Epithelial cell of esophagus (primary cell): ENCODE measurements around the gene ZNF407.
A peak's percentile ranks its signal among the peaks of the same experiment; 100 is the strongest.

Experiments used
- DNase-seq: peaks from one replicate; pipeline ENCODE4 v3.0.0; 2010; ENCODE audit warnings: low read depth
- H3K4me3 ChIP-seq: 2 replicates; pipeline ENCODE4 v1.5.1; 2011; ENCODE audit warnings: mild to moderate bottlenecking, low read length, control low read depth
- TF ChIP-seq, protein P1 (sequence below): IDR thresholded peaks from 2 replicates; pipeline ENCODE4 v1.5.1; 2011; ENCODE audit warnings: low read depth, mild to moderate bottlenecking, low read length, control low read depth, inconsistent platforms; ENCODE audit not compliant: insufficient read depth; ENCODE audit errors: missing control alignments

Gene ZNF407

DNA sequence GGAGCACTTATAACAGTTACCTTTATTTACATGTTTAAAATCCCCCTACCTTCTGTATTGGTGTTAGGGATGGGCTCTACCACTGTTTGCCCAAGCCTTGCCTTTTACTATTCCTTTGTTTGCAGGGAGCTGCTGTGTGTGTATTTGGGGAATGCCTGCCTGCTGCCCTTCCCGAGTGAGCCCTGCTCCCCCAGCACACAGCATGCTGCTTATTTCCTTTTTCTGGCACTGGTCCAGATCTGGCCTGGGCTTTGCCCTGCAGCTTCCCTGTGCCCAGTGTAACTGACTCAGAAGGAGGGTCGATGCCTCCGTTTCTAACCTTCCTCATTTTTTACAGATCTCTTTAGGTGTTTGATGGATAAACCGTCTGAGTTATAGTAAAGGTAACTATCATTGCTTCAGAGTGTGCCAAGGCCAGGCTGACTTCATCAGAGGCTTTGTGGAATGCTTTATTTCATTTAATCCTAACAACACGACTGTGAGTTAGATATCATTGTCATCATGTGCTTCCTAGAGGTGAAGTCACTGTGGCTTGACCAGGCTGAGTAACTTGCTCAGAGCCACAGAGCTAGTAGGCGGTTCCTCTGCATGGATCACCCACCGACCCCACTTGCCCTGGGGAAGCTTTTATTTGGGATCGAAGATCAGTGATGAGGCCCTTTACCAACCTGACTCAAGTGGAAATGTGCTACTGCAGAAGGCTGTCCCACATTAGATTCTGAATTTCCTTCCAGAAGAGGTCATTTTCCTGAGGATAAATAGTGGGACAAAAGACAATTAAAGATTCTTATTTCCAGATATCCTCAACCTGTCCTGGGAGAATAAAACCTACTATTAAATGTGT lies 238.8 kb downstream of the ZNF407 start:
- peak; percentile 48 for DNase-seq
- no peak overlapping the region for H3K4me3 ChIP-seq
- TF ChIP-seq, protein P1, sequence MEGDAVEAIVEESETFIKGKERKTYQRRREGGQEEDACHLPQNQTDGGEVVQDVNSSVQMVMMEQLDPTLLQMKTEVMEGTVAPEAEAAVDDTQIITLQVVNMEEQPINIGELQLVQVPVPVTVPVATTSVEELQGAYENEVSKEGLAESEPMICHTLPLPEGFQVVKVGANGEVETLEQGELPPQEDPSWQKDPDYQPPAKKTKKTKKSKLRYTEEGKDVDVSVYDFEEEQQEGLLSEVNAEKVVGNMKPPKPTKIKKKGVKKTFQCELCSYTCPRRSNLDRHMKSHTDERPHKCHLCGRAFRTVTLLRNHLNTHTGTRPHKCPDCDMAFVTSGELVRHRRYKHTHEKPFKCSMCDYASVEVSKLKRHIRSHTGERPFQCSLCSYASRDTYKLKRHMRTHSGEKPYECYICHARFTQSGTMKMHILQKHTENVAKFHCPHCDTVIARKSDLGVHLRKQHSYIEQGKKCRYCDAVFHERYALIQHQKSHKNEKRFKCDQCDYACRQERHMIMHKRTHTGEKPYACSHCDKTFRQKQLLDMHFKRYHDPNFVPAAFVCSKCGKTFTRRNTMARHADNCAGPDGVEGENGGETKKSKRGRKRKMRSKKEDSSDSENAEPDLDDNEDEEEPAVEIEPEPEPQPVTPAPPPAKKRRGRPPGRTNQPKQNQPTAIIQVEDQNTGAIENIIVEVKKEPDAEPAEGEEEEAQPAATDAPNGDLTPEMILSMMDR = no peak

DNA sequence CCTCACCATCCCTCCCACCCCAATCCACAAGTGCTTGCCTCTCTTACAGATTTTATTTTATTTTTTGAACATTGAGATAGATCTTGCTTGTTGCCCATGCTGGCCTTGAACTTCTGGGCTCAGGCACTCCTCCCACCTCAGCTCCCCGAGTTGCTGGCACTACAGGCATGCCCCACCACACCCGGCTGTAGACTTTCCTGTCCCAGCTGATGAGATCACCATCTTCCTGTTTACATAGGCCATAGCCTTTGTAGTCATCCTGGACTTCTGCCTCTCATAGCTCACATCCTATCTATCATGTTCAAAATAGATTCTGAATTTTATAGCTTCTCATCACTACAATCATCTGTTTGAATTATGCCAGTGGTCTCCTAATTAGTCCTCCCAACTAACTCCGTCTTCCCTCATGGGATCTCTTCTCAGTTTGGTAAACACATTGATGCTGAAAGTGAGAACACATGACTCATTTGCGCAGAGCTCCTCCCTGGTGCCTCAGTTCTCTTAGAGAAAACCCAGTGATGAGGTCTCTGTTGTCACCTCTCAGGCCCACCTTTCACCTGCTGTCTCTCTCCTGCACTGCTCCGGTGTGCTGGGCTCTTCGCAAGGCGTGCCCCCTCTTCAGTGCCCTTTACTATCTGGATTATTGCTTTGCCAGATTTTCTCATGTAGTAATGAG lies 243.0 kb downstream of the ZNF407 start:
- peak; percentile 83 for DNase-seq
- no peak overlapping the region for H3K4me3 ChIP-seq
- TF ChIP-seq, protein P1 = no peak

DNA sequence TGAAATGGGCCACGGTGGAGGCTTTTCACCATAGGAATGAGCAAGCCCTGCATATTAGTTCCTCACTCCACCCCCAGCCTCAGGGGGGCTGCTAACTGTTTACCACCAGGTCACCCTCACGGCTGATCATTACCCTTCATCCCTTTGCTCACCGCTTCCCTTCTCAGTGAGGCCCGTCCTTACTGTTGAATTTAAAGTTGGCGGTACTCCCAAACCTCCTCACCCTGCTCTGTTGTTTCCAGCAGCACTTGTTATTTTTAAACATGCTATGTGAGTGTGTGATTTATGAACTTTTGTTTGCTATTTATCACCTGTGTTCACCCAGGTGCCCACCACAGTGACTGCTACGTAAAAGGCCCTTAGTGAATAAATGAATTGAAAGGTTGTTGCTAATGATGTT lies 243.6 kb downstream of the ZNF407 start:
- TF ChIP-seq, protein P1 = no peak
- H3K4me3 ChIP-seq = no peak overlapping the region
- DNase-seq = no peak

DNA sequence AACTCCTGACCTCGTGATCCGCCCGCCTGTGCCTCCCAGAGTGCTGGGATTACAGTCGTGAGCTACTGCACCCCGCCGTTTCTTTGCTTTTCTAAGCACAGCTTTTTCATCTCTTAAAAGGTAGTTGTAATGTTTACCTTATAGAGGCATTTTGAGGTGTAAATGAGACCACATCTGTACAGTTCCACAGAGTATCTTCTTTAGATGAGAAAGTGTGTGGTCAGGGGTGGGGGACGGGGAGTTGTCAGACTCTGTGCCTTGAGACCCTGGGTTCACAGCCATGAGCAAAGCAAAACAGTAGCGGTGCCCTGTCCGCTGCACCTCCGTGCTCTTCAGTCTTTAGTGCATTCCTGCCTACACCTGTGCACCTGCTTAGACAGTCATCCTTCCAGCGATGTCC lies 251.6 kb downstream of the ZNF407 start:
- DNase-seq = no peak
- TF ChIP-seq, protein P1 = no peak
- H3K4me3 ChIP-seq = no peak overlapping the region

DNA sequence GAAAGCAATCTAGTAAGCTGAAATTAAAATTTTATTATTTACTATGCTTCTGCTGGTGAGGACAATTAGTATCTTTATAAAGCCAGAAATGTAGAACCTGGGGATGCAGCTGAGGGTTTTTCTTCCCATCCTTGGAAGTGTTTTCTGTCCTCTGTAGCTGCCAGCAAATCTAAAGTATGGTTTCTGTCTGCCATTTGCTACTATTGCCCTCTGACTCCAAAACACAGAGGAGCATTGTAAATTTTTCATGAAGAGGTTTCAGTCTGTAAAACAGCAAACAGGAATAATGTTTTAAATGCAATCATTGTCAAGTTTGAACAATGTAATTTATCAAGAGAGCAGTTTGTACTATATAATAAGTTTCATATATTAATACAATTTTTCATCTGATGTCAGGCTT lies 258.8 kb downstream of the ZNF407 start:
- no peak for DNase-seq
- TF ChIP-seq, protein P1 = no peak

DNA sequence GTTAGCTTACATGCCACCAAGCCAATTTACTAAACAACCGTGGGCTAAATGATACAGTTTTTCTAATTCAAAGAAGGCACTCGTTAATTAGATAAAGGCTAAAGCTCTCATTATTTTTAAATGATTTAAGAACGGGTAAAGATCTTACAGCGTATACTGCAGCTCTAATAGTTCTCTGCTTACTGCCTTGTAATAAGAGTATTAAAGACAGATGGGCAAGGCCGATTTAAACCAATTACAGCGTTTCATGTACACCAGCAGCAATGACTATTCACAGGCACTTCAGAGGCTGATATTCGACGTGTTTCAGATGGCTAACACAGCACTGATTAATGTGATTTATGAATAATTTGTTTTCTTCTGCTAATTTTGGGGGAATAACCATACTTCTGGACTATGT lies 259.3 kb downstream of the ZNF407 start:
- DNase-seq = no peak
- TF ChIP-seq, protein P1 = no peak
- H3K4me3 ChIP-seq = no peak overlapping the region

More for the DNA sequence above, 258.8 kb downstream of the ZNF407 start:
- no peak overlapping the region for H3K4me3 ChIP-seq
